GM23338 (cell line): ENCODE data around the gene CA7. TPM values are rescaled to one million over a fixed set of nuclear protein-coding genes. Genes with fewer than 3 reads are reported as not detected.

ENCODE experiments used
- ATAC-seq: fragments of 200-7000 bp; cut with Tn5 transposase; 3 replicates; pipeline ENCODE4 v1.9.1; 2020
- DNase-seq: peaks from one replicate; pipeline ENCODE4 v3.0.0-alpha.2; 2015; ENCODE audit warnings: low spot score
- H2AFZ ChIP-seq: fragments of 200-600 bp; sonication (generic); 2 replicates; pipeline ENCODE4 v1.8.0; 2016; ENCODE audit warnings: antibody characterized with exemption, mild to moderate bottlenecking, moderate library complexity
- H3F3A ChIP-seq: fragments of 200-600 bp; sonication (generic); replicated peaks from 2 replicates; pipeline ENCODE4 v1.8.0; 2017; ENCODE audit warnings: antibody characterized with exemption, mixed run types, low read depth
- H3K27ac ChIP-seq: fragments of 200-600 bp; sonication (generic); 2 replicates; pipeline ENCODE4 v1.6.1; 2016; ENCODE audit warnings: low read depth
- H3K27me3 ChIP-seq: fragments of 200-600 bp; sonication (generic); 2 replicates; pipeline ENCODE4 v1.8.0; 2016; ENCODE audit warnings: mild to moderate bottlenecking, mixed run types, moderate library complexity; ENCODE audit not compliant: insufficient read depth
- H3K36me3 ChIP-seq: fragments of 200-600 bp; sonication (generic); 2 replicates; pipeline ENCODE4 v1.8.0; 2016; ENCODE audit warnings: mild to moderate bottlenecking; ENCODE audit not compliant: insufficient read depth
- H3K4me1 ChIP-seq: fragments of 200-600 bp; sonication (generic); 2 replicates; pipeline ENCODE4 v1.8.0; 2016; ENCODE audit warnings: mild to moderate bottlenecking, moderate library complexity; ENCODE audit not compliant: insufficient read depth
- H3K4me2 ChIP-seq: fragments of 200-600 bp; sonication (generic); 2 replicates; pipeline ENCODE4 v1.7.1; 2017; ENCODE audit warnings: mixed run types
- H3K4me3 ChIP-seq: fragments of 200-600 bp; sonication (generic); 2 replicates; pipeline ENCODE4 v1.6.1; 2016; ENCODE audit warnings: mixed run types
- H3K79me2 ChIP-seq: fragments of 200-600 bp; sonication (generic); replicated peaks from 2 replicates; pipeline ENCODE4 v1.8.0; 2017; ENCODE audit warnings: mild to moderate bottlenecking; ENCODE audit not compliant: insufficient read depth
- H3K9me2 ChIP-seq: fragments of 200-600 bp; sonication (generic); 2 replicates; pipeline ENCODE4 v1.8.0; 2017; ENCODE audit not compliant: insufficient read depth
- H4K20me1 ChIP-seq: fragments of 200-600 bp; sonication (generic); replicated peaks from 2 replicates; pipeline ENCODE4 v1.8.0; 2017; ENCODE audit warnings: mild to moderate bottlenecking; ENCODE audit not compliant: insufficient read depth
- H3K27ac Mint-ChIP-seq: 2 replicates; pipeline ENCODE4 v1.8.0; 2020; ENCODE audit warnings: inconsistent platforms, mild to moderate bottlenecking, moderate library complexity, mixed read lengths
- H3K27me3 Mint-ChIP-seq: 3 replicates; pipeline ENCODE4 v1.8.0; 2022; ENCODE audit warnings: low read depth, mild to moderate bottlenecking, moderate library complexity, mixed read lengths, inconsistent platforms; ENCODE audit not compliant: insufficient read depth, poor library complexity
- H3K36me3 Mint-ChIP-seq: 3 replicates; pipeline ENCODE4 v1.8.0; 2021; ENCODE audit warnings: low read depth, mild to moderate bottlenecking, inconsistent platforms, moderate library complexity, mixed read lengths
- H3K4me1 Mint-ChIP-seq: 3 replicates; pipeline ENCODE4 v1.8.0; 2020; ENCODE audit warnings: mild to moderate bottlenecking, inconsistent platforms, mixed read lengths
- H3K4me3 Mint-ChIP-seq: 3 replicates; pipeline ENCODE4 v1.8.0; 2021; ENCODE audit warnings: moderate library complexity, mild to moderate bottlenecking, inconsistent platforms, mixed read lengths
- H3K9me3 Mint-ChIP-seq: 3 replicates; pipeline ENCODE4 v1.8.0; 2020; ENCODE audit warnings: moderate library complexity, mild to moderate bottlenecking, inconsistent platforms, mixed read lengths
- CREB1 ChIP-seq: fragments of 250-450 bp; sonication (Bioruptor Pico); IDR thresholded peaks from 2 replicates; pipeline ENCODE4 v1.5.0; 2020; ENCODE audit warnings: low read depth, mild to moderate bottlenecking, moderate library complexity
- CTCF ChIP-seq, 2 experiments: fragments of 200-600 bp in 1 of 2; sonication (generic) in 1 of 2; conservative IDR thresholded peaks; 2 replicates each; pipeline versions ENCODE4 v1.5.1 to v1.6.1; 2016 to 2017; ENCODE audit warnings: antibody characterized with exemption in 2 of 2, low read depth in 2 of 2, mild to moderate bottlenecking in 2 of 2, moderate library complexity in 1 of 2
- ETS1 ChIP-seq: IDR thresholded peaks from 2 replicates; pipeline ENCODE4 v1.6.1; 2016; ENCODE audit warnings: antibody characterized with exemption
- EZH2 ChIP-seq: fragments of 200-600 bp; sonication (generic); IDR thresholded peaks from one replicate; pipeline ENCODE4 v1.8.0; 2017; ENCODE audit warnings: antibody characterized with exemption, mild to moderate bottlenecking, low read depth; ENCODE audit not compliant: unreplicated experiment
- JUNB ChIP-seq: IDR thresholded peaks from one replicate; pipeline ENCODE4 v1.6.1; 2016; ENCODE audit warnings: antibody characterized with exemption; ENCODE audit not compliant: unreplicated experiment
- NANOG ChIP-seq: IDR thresholded peaks from 2 replicates; pipeline ENCODE4 v1.6.1; 2016; ENCODE audit warnings: antibody characterized with exemption, borderline replicate concordance
- POLR2AphosphoS5 ChIP-seq: IDR thresholded peaks from 2 replicates; pipeline ENCODE4 v1.6.1; 2016; ENCODE audit warnings: antibody characterized with exemption, low read depth
- REST ChIP-seq: IDR thresholded peaks from one replicate; pipeline ENCODE4 v1.6.1; 2018; ENCODE audit warnings: antibody characterized with exemption; ENCODE audit not compliant: unreplicated experiment
- STAT1 ChIP-seq: IDR thresholded peaks from one replicate; pipeline ENCODE4 v1.6.1; 2016; ENCODE audit warnings: antibody characterized with exemption; ENCODE audit not compliant: unreplicated experiment
- ZNF114 ChIP-seq: fragments of 250-450 bp; sonication (Bioruptor Pico); IDR thresholded peaks from 2 replicates; pipeline ENCODE4 v1.5.0; 2020; ENCODE audit warnings: mild to moderate bottlenecking, moderate library complexity
- ZNF331 ChIP-seq: fragments of 250-450 bp; sonication (Bioruptor Pico); IDR thresholded peaks from 2 replicates; pipeline ENCODE4 v1.5.0; 2020; ENCODE audit warnings: low read depth, mild to moderate bottlenecking, moderate library complexity
- polyA plus RNA-seq: library from polyadenylated mRNA; unstranded; fragments of >200 nt; fragmentation: Nextera tagmentation; extraction: Ambion mirVana; gene quantifications from 2 replicates; pipeline ENCODE4 v1.2.1, GENCODE V29; 2016
- total RNA-seq: library from RNA; depleted of rRNA; stranded (reverse); fragments of >200 nt; shearing (Covaris generic); gene quantifications from 2 replicates; pipeline ENCODE4 v1.2.3, GENCODE V29; 2014

CA7 gene
- total and polyA plus RNA-seq, 2 experiments from 2014 or later, result 2.1 to 2.8 TPM

DNA sequence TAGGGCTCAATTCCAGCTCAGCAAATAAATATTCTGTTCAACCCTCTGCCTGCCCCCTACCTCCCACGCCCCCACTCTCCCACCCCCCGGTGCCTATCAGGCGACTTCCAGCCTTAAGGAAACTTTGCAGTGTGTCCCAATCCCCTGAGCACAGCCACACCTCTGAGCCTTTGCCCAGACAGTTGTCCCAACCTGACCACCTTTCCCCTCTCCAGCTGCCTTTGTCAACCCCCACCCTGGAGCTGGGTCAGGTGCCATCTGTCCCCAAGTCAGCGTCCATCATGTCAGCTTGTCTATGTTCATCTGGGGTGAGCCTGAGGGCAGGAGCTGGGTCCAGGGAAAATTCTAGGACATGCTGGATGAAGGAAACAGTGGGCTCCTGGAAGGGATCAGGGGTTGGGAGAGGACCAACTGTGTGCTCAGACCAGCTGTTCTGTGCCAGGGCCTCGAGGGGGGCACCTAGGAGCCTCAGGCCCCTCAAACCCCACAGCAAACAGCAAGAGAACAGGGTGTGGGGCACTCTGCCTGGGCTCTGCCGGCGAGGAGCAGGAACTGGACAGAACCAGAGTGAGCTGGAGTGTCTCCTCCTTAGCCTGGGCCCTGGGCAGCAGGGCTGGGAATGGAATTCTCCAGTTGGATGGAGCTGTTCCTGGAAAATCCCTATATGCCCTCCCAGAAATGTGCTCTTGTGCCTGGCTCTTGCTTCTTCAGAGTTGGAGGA is 56.7 kb downstream of the CA7 start (continued):
- TF ChIP-seq REST, result no peak
- no peak for TF ChIP-seq EZH2
- no peak for TF ChIP-seq ZNF331 (CRISPR knock-in tag)
- no peak for TF ChIP-seq ETS1
- TF ChIP-seq CTCF (conservative IDR thresholded peaks at IDR 0.05; ENCODE audit: low read depth in 2 of 2), result no peak
- TF ChIP-seq NANOG, result no peak

DNA sequence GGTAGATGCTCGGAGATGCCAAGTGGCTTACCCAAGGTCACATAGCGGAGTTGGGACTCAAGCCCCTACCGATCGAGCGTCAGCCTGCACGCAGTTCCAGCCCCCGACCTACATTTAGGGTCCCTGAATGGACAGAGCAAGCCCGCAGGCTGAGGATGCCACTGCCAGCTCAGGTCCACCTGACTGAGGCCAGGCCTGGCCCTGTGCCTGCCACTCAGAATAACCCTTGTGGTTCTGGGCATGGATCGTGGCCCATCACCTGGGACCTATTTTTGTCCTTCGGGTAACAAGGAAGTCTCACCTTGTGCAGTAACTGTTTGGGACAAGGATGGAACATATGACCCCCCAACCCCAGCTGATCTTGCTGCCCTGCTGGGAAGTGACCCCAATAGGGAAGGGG is 57.4 kb downstream of the CA7 start:
- Mint-ChIP-seq H3K27ac (no peak overlapping the region), H3K36me3 (no peaks in the 10 kb centered on the region), H3K4me1 (peaks cover 12% of the 10 kb centered on the region), H3K27me3 (peaks cover 12% of the 10 kb centered on the region), H3K4me3 (no peak overlapping the region), H3K9me3 (no peaks in the 10 kb centered on the region; the same call in 2 of the 3 replicates)
- Histone ChIP-seq H3K27ac (no peak overlapping the region), H3K4me1 (peaks cover 8% of the 10 kb centered on the region; the same call in 1 of the 2 replicates), H3K79me2 (no peaks in the 10 kb centered on the region), H3F3A (no peaks in the 10 kb centered on the region), H3K4me2 (no peak overlapping the region), H3K4me3 (no peak overlapping the region), H2AFZ (no peak overlapping the region), H4K20me1 (no peaks in the 10 kb centered on the region), H3K36me3 (no peaks in the 10 kb centered on the region), H3K9me2 (no peaks in the 10 kb centered on the region), H3K27me3 (no peaks in the 10 kb centered on the region)
- no peak for DNase-seq
- no peak for ATAC-seq
- TF ChIP-seq JUNB (no peak), POLR2AphosphoS5 (no peak), NANOG (no peak), ETS1 (no peak), CREB1 (CRISPR knock-in tag) (no peak), STAT1 (no peak), ZNF331 (CRISPR knock-in tag) (no peak), ZNF114 (no peak), REST (no peak)
